ENCODE results near the gene CD46.

GRCh38 chr1:207805841-207806421 lies 54.1 kb downstream of the CD46 start:
- no peak for TF ChIP-seq CTCF (conservative IDR thresholded peaks at IDR 0.05)
- TF ChIP-seq ZFX (IDR thresholded peaks at IDR 0.05) = no peak
